ENCODE results near the gene GPR18.
"Not testable (repeated sequence)": the region's sequence is repeated elsewhere in the genome, so short reads cannot be mapped to it uniquely, and the experiment has no call there.

GPR18 gene

GRCh38 chr13:99265821-99266426 lies 7.7 kb upstream of the GPR18 start:
- DNase-seq: peak; percentile 72 to 73

GRCh38 chr13:99265162-99265800 lies 7.1 kb upstream of the GPR18 start:
- DNase-seq: no peak

- DNase-seq: peak; percentile 66 to 78
Measured at GRCh38 chr13:99264051-99264450, 5.9 kb upstream of the GPR18 start.

GRCh38 chr13:99263126-99263785 lies 5.1 kb upstream of the GPR18 start:
- DNase-seq: no peak

DNA sequence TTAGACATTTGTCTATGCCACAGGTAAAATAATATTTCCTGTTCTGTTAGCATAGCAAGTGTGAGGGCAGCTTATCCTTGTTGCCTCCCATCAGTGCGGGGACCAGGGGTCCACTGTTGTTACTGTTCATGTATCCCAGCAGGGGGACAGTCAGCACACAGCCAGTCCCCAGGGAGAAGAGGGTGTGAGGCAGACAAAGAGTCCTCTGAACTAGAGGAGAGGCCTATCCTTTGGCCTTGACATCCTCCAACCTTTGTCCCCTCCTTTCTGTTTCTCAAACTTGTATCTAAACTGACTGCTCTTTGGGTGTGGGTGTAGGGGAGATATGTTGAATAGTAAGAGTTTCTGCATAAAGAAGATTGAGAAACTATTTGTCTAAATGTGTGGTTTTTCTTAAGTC lies 2.9 kb upstream of the GPR18 start:
- no peak for DNase-seq

- DNase-seq: no peak
Measured at GRCh38 chr13:99260216-99260615, 2.0 kb upstream of the GPR18 start.

DNA sequence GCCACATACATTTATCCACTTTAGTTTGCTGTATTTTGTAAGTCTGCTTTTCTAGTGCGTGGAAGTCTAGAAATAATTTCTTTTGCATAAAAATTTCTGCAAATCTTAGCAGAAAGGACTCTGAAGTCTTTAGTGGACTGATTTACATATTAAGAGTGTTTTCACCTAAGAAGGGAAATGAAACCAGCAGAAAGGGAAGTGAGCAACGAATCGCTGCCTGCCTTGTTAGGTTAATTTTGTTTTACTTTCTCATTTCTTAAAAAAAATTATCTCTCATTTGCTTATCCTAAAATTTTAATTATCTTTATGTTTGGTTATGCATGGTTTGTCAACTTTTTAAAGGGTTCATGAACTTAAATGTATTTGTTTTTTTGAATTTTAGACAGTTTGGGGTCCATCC lies 767 bp upstream of the GPR18 start:
- DNase-seq: no peak

DNA sequence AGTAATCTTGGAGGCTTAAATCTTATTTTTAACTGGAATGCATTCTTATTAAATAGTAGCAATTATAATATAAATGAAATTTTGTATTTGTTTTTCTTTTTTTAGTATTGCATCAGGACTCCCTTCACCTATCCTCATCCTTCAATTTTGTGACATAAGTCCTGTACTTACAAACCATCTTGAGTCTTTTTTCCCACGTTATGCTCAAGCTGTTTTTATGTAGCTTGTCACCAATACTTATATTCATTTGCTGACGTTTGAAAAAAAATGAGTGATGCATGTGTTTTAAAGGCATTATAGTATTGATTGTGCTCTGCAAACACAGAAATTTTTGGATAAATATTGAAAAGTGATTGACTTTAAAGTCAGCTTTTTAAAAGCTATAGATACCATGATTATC lies 888 bp downstream of the GPR18 start:
- no peak for DNase-seq

DNA sequence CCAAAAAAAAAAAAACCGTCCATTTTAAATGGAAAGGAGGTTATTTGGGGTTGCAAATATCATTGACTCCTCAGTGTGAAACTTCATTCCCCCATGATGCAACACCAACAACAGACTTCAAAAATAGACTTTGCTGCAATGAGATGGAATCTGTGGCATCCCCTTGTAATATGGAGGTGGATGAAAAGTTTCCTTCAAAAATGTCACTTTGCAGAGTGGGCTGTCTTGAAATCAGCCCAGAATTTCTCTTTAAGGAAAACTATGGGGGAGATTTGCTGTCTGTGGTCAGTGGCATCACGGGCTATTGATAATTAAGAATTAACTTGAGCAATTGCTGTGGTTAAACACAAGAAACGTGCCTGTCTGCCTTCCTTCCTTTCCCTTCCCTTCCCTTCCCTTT lies 1.5 kb downstream of the GPR18 start:
- DNase-seq: peak; percentile 61 to 72

- DNase-seq: no peak
Measured at GRCh38 chr13:99256283-99256682, 1.9 kb downstream of the GPR18 start.

DNA sequence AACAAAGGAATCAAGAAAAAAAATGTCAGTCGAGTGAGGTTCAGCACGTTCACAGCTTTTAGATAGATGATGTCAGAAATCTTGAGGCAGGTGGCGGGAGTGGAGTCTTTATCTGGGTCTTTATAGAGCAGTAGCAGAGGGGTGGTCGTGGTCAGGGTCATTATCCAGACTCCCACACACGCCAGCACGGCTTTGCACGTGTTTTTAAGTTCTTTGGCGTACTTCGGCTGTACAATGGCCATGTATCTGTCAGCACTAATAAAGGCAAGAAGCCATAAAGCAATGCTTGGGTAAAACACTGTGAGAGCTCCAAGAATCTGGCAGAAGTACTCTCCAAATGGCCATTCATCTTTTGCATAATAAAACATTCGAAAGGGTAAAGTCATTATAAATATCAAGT lies 2.9 kb downstream of the GPR18 start:
- DNase-seq: no peak

GRCh38 chr13:99254830-99255229 lies 3.3 kb downstream of the GPR18 start:
- DNase-seq: no peak

DNA sequence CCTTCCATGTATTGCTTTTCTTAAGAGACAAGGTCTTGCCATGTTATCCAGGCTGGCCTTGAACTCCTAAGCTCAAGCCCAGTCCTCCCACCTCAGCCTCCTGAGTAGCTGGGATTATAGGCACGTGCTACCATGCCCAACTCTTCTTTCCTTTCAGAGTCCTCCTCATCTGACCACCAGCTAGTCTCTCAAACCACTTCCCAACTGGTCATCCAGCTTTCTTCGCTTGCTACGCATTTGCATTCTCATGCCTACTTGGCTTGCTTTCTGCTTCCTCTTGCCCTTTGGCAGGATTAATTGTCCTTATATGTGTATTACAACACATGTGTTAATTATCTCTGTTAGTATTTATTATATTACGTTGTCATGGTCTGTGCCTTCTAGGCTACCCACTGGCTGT lies 6.3 kb downstream of the GPR18 start:
- no peak for DNase-seq

DNA sequence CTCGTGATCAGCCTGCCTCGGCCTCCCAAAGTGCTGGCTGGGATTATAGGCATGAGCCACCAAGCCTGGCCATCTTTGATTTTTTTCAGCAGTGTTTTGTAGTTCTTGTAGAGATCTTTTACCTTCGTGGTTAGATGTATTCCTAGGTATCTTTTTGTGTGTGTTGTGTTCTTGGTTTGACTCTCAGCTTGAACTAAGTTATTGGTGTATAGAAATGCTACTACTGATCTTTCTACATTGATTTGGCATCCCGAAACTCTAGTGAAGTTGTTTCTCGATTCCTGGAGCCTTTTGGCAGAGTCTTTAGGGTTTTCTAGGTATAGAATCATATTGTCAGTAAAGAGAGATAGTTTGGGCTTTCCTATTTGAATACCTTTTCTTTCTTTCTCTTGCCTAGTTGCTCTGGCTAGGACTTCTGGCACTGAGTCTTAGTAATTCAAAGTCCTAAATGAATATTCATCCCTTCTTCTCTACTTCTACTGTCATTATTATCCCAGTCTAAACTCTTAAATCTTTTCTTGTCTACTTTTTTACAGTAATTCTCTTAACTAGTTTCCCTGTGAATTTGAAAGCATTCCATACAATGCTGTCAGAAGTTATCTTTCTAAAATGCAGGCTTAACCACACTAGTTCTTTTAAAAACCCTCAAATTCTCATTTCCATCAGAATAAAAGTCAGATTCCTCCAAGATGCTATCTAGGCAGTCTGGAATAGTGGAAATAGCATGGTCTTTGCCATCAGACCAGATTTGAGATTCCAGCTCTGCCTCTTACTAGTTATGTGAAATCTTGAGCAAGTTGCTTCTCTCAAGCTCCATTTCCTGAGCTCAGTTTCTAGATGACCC lies 7.0 kb downstream of the GPR18 start:
- no peak for DNase-seq

GRCh38 chr13:99249606-99250005 lies 8.6 kb downstream of the GPR18 start:
- DNase-seq: not testable (repeated sequence)

- DNase-seq: not testable (repeated sequence)
Measured at GRCh38 chr13:99249178-99249577, 9.0 kb downstream of the GPR18 start.

DNA sequence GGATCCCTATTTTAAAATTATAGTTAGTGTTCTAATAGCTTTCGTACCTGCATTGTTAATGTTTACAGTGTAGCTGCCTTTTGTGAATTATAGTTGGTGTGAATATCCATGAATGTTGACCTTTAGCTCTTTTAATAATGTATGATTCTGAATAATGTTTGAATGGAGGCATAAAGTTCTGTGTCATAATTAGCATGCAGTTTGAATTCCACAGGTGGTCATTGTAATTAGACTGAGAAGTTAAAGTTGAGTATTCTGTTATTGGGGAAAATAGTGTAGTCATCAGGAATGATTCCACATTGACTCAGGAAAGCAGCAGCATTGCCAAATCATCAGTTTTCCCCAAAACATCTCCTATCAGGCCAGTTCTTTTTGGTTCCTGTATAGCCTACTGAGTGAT lies 12.1 kb downstream of the GPR18 start:
- no peak for DNase-seq

DNA sequence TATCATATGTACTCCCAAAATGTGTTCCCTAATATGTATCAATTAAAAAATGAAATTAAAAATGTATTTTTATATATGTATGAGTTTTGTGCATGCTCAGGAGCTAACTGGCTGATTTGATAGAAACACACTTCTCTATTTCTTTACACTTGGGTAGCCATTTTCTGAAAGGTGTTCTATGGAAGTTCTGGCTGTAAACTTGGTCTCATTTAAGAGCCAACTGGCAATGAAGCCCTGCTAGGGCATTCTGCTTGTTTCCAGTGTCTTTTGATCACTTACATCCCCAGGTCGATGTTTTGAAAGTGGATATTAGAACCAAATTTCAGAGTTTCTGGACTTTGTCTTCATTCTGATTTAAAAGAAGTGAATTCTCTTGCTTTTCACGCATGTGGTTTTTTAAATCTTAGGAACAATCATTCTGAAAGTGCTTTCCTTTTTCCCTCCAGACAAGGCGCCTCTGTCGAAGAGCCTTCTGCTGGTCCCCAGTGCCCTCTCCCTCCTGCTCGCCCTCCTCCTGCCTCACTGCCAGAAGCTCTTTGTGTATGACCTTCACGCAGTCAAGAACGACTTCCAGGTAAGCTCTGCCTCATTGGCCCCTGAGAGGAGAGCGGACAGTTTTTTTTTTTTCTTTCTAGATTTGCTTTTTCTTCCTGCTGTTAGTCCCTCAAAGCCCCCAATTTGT lies 20.1 kb downstream of the GPR18 start:
- no peak for DNase-seq

DNA sequence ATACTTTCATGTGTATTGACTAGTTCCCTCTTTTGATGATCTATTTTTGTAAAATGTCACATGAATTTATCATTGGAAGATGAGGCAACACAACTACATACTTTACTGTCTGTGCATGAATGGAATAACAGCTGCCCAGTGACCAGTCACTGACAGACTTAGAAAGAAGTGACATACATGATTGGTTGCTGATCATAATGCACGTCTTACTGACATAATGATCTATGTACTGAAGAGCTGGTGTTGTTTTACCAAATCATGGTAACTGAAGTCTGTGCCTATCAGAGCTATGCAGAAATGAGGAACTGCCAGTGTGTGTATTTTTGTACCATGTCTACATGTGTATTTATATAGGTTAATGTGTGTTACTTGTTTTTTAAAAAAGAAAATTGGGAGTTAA lies 26.5 kb downstream of the GPR18 start:
- peak; percentile 38 to 48 for DNase-seq

DNA sequence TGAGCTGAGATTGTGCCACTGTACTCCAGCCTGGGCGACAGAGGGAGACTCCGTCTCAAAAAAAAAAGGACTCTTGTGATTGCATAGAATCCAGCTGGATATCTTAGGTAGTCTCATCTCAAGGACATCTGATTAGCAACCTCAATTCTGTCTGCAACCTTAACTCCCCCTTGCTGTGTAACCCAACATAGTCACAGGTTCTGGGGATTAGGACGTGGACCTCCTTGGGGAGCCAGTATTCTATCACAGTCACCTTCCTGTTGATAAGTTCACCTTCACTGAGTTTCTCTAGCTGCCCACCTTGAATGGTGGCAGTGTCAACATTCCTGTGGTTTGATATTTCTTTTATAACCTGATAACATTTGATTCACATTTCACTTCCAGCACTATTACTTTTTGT lies 27.2 kb downstream of the GPR18 start:
- no peak for DNase-seq

DNA sequence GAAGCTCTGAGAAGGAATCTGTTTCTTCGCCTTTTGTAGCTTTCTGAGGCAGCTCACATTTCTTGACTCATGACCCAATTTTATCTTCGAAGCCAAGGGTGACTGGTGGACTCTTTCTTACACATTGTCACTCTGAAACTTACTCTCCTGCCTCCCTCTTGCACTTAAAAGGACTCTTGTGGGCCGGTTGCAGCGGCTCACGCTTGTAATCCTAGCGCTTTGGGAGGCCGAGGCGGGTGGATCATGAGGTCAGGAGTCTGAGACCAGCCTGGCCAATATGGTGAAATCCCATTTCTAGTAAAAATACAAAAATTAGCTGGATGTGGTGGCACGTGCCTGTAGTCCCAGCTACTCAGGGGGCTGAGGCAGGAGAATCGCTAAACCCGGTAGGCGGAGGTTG lies 27.6 kb downstream of the GPR18 start:
- not testable (repeated sequence) for DNase-seq

DNA sequence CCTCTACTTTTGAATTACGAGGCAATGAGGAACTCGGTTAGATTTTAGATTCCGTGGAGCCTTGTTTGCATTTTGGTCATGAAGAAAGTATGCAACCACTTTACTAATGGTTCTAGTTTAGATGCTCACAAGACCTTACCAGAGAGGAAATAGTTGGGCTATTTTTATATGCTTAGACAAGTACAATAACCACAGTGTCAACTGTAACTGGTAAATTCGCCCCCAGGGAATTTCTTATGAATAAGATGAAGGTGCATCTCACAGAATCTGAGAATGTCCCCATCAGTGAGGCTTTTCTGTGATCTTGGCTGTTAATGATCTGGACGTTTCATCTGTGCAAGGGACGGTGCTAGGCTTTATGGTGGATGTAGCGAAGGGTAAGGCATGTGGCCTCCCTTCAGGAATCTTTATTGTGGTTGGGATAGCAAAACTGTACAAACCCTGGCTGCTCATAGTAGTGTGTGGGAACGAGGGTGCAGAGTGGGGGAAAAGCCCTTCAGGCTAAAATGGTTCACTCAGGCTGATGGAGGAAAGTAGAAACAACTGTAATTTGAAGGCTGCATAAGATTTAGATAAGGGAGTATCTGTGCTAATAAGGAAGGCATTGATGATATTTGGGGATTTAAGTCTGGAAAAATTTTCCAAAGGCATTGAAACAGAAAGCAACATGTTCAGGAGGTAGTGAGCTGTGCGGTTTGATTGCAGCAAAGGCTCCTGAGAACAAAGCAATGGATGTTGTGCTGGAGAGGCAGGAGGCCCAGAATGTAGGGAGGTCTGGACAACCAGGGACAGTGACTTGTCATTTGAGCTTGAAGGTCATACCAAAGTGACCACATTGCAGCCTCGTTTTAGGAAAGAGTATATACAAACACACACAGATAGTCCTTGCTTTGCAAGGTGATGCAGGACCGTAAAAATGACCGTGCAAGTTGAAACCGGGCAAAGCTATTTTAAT lies 29.2 kb downstream of the GPR18 start:
- peak; percentile 27 to 35 for DNase-seq

Data from AML-193 (cell line).